ENCODE results near the gene MAPK12. TPM values are rescaled to one million over a fixed set of nuclear protein-coding genes. Genes with fewer than 3 reads are reported as not detected.

Gene MAPK12
- total and polyA plus RNA-seq, 7 donors, result 57.4 to 178 (median 131) TPM

DNA sequence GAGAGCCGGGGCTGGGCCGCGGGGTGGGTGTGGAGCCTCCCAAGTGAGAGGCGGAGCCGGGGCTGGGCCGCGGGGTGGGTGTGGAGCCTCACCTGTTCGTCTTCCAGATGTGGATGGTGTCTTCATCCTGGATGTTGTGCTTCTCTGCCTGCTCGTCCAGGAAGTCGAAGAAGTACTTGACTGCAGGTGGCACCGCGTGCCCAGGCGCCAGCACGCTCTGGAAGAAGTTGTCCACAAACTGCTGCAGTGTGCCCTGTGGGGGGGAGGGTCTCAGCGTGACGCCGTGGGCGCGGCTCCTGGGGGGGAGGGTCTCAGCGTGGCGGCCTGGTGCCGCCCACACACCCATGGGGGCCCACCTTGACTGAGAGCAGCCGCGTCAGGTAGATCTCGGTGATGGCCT is 16.3 kb upstream of the MAPK12 start:
- Histone ChIP-seq H3K9me3 (no peaks in the 10 kb centered on the region), H3K4me3 (no peak overlapping the region), H3K4me1 (peaks cover 4% of the 10 kb centered on the region), H3K36me3 (ENCODE audit: insufficient read depth in 1 of 2, low read depth in 1 of 2) (peaks cover 0 to 66% of the 10 kb centered on the region in 2 donors), H3K27ac (no peak overlapping the region), H3K27me3 (ENCODE audit: insufficient read depth in 3 of 3, low read length in 2 of 3) (peaks cover 0 to 3% (median 0%) of the 10 kb centered on the region in 3 donors)
- DNase-seq (no peak), ATAC-seq (no peak)
- TF ChIP-seq, protein P1, sequence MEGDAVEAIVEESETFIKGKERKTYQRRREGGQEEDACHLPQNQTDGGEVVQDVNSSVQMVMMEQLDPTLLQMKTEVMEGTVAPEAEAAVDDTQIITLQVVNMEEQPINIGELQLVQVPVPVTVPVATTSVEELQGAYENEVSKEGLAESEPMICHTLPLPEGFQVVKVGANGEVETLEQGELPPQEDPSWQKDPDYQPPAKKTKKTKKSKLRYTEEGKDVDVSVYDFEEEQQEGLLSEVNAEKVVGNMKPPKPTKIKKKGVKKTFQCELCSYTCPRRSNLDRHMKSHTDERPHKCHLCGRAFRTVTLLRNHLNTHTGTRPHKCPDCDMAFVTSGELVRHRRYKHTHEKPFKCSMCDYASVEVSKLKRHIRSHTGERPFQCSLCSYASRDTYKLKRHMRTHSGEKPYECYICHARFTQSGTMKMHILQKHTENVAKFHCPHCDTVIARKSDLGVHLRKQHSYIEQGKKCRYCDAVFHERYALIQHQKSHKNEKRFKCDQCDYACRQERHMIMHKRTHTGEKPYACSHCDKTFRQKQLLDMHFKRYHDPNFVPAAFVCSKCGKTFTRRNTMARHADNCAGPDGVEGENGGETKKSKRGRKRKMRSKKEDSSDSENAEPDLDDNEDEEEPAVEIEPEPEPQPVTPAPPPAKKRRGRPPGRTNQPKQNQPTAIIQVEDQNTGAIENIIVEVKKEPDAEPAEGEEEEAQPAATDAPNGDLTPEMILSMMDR (IDR thresholded peaks at IDR 0.05), result no peak
- intact Hi-C loops (cut with DNase I), result loop anchor here (2.0 kb wide), 1 partner anchor 49 kb away; the partner anchor contains the start of gene DENND6B (in 2 of the 2)
- 87 to 89% (median 88%) methylated on average over 25 of the region's 25 CpGs for WGBS, 3 donors

DNA sequence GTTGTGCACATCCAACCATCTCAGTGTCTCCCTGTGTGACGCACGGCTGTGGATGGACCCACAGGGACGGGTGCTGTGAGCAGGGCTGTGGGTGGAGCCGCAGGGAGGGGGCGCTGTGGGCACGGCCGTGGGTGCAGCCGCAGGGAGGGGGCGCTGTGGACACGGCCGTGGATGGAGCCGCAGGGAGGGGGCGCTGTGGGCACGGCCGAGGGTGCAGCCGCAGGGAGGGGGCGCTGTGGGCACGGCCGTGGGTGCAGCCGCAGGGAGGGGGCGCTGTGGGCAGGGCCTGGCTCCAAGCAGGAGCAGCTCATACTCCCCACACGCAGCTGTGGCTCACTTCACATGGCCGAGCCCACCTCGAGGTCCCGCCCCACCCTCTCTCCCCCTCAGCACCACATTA is 14.7 kb upstream of the MAPK12 start:
- peak; percentile 73 to 80 (median 77) for ATAC-seq
- TF ChIP-seq, protein P1 (IDR thresholded peaks at IDR 0.05), result peak; percentile 48
- peaks cover 0 to 51% of the 10 kb centered on the region in 2 donors for H3K36me3 ChIP-seq (ENCODE audit: insufficient read depth in 1 of 2, low read depth in 1 of 2)
- H3K9me3 ChIP-seq, result no peaks in the 10 kb centered on the region
- 58 to 68% (median 60%) methylated on average over 22 to 25 of the region's 25 CpGs for WGBS, 3 donors
- no peak overlapping the region for H3K4me3 ChIP-seq
- peak in 1 of 2 donors; percentile 61 for DNase-seq
- H3K27ac ChIP-seq, result no peak overlapping the region
- intact Hi-C loops (cut with DNase I), result loop anchor here (2.0 kb wide), 1 partner anchor 51 kb away; the partner anchor contains the start of gene DENND6B (in 2 of the 2)
- peaks cover 9% of the 10 kb centered on the region for H3K4me1 ChIP-seq
- H3K27me3 ChIP-seq (ENCODE audit: insufficient read depth in 3 of 3, low read length in 2 of 3), result peaks cover 0 to 11% (median 7%) of the 10 kb centered on the region in 3 donors

DNA sequence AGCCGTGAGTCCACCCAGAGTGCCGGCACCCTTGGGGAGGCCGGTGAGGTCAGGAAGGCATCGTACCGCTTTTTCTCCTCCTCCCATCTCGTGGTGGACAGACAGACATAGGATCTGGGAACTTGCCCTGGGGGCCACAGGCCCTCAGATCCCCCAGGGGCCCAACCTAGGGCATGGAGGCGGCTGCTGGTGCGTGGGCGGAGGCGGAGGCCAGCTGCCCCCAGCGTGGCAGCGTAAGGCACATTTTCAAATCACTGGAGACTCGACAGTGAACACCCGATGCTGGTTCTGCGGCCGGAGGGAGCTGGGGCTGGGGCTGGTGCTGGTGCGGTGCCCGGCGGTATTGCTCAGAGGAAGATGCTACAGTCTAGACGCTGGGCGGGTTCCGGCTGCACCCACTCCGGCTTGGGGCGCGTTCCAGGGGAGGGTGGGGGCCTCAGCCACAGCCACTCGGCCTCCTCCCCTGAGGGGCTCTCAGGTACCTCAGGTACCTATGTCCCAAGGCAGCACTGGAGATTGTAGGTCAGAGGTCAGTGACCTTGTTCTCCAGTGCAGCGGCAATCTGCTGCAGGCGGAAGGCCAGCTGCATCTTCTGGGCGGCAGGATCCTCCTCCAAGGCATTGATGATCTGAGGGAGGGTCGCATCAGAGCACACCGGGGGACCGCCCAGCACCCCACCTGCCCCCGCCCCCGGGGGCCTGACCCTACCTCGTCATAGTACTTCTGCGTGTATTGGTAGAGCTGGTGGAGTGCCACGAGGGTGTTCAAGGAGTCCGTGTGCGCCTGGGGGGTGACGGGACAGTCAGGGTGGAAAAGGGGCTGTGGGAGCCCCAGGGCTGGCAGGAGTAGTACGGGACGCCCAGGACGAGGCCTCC is 13.9 kb upstream of the MAPK12 start:
- Histone ChIP-seq H3K4me1 (peaks cover 16% of the 10 kb centered on the region), H3K27me3 (ENCODE audit: insufficient read depth in 3 of 3, low read length in 2 of 3) (peaks cover 0 to 14% (median 9%) of the 10 kb centered on the region in 3 donors), H3K27ac (no peak overlapping the region), H3K36me3 (ENCODE audit: insufficient read depth in 1 of 2, low read depth in 1 of 2) (peaks cover 0 to 44% of the 10 kb centered on the region in 2 donors), H3K4me3 (no peak overlapping the region), H3K9me3 (no peaks in the 10 kb centered on the region)
- intact Hi-C loops (cut with DNase I), result loop anchor here (2.0 kb wide), 1 partner anchor 51 kb away; the partner anchor contains the start of gene DENND6B (in 2 of the 2)
- DNase-seq (no peak), ATAC-seq (no peak)
- TF ChIP-seq, protein P1 (IDR thresholded peaks at IDR 0.05), result no peak
- whole genome bisulfite sequencing, 3 donors, result 83 to 89% (median 86%) methylated on average over 40 to 43 of the region's 43 CpGs

DNA sequence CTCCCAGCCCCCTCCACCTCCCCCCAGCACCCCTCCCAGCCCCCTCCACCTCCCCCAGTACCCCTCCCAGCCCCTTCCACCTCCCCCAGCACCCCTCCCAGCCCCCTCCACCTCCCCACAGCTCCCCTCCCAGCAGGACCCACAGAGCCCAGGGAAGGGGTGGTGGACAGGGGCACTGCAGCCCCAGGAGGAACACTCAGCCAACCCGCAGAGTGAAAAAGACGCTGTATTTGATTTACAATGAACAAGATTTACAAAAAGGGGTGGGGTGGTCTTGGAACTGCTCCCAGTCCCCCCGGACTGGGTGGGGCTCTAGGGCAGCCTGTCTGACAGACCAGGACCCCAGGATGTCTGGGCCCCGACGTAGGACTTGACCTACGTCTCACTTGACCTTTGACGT is 13.3 kb upstream of the MAPK12 start:
- Histone ChIP-seq H3K4me3 (no peak overlapping the region), H3K36me3 (ENCODE audit: insufficient read depth in 1 of 2, low read depth in 1 of 2) (peaks cover 0 to 38% of the 10 kb centered on the region in 2 donors), H3K27ac (no peak overlapping the region), H3K9me3 (no peaks in the 10 kb centered on the region), H3K27me3 (ENCODE audit: insufficient read depth in 3 of 3, low read length in 2 of 3) (peaks cover 0 to 14% (median 10%) of the 10 kb centered on the region in 3 donors), H3K4me1 (peaks cover 20% of the 10 kb centered on the region)
- intact Hi-C loops (cut with DNase I), result no loop called here
- 68 to 77% (median 71%) methylated on average over 7 of the region's 7 CpGs for WGBS, 3 donors
- no peak for DNase-seq
- TF ChIP-seq, protein P1 (IDR thresholded peaks at IDR 0.05), result no peak
- ATAC-seq, result no peak

Measured in psoas muscle (tissue), 8 donors.